Fibroblast of skin of back (primary cell): ENCODE results near the gene ZC3H4.
"Not testable (repeated sequence)": the region's sequence is repeated elsewhere in the genome, so short reads cannot be mapped to it uniquely, and the experiment has no call there.

Source experiments
- DNase-seq: peaks from one replicate; pipeline ENCODE4 v3.0.0-alpha.2; 2013

Gene ZC3H4

DNA sequence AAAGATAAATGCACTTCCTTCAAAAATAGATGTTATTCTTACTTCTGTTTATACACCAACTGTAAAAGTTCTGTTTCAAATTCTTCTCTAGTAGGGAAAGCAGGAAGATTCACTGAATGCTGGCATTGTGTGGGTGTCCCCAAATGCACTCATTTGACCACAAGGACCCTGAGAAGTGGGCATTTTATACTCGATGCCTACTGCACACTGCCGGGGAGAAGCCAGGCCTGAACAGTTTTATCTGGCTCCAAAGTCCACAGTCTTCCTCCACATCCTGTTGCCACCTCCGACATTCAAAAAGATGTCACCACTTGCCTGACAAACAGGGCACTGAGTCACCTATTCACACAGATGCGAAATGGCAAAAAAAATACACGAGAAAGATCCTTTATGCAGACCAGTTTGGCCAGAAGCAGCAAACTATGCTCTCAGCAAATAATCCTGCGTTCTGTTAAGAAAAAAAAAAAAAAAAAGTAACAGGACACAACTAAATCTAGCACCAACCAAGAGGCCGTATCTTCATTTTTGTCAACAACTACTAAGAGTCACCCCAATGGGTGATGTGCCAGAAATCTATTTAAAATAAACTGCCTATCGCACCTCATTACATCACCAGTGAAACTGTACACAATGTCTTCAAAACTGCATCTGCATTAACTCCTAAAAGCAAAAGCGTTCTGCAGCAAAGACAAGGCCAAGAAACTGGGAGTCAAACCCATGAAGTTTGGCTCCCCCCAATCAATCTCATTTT lies 6.2 kb downstream of the ZC3H4 start:
- no peak for DNase-seq

DNA sequence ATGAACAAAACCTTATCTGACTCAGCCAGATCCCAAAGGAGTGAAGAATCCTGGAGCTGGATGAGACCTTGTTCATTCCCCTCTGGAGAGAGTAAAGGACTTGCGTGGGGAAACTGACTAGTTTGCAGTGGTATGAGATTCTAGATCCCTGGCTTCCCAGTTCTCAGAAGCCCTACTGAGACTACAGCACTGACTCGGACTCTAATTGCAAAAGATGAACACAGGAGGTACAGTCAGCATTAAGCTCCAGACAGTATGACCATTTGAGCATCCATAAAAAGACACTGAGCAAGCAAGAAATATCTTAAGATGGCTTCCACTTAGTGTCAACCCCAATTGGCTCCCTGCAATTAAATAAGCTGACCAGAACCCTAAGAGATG lies 6.8 kb downstream of the ZC3H4 start:
- peak; percentile 68 for DNase-seq

GRCh38 chr19:47105874-47106273 lies 7.7 kb downstream of the ZC3H4 start:
- no peak for DNase-seq

DNA sequence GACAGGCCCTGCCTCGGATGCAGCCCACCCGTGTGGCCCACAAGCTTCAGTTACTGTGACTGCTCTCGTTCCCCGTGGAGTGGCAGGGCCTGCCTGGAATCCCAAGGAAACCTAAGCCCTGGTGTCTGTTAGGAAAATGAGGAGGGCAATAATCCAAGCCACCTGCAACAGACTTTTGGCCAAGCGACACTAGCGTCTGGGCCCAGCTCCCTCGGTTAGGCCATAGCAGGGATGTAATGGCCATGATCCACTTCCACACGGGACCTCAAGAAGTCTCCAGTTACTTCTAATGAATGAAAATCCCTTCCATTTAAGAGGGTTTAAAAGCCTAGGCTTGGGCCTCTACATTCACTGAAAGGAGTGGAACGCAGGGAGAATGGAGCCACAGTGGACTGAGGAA lies 8.9 kb downstream of the ZC3H4 start:
- no peak for DNase-seq

- DNase-seq: no peak
Observed at GRCh38 chr19:47102346-47103060, 11.1 kb downstream of the ZC3H4 start.

DNA sequence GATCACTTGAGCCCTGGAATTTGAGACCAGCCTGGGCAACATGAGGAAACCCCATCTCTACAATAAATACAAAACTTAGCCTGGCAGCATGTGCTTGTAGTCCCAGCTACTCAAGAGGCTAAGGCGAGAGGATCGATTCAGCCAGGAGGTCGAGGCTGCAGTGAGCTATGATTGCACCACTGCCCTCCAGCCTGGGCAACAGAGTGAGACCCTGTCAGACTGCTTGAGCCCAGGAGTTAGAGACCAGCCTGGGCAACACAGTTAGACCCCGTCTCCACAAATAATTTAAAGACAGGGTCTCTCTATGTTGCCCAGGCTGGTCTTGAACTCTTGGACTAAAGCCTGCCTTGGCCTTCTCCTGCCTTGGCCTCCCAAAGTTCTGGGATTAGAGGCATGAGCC lies 12.5 kb downstream of the ZC3H4 start:
- not testable (repeated sequence) for DNase-seq

GRCh38 chr19:47100290-47100689 lies 13.3 kb downstream of the ZC3H4 start:
- no peak for DNase-seq

DNA sequence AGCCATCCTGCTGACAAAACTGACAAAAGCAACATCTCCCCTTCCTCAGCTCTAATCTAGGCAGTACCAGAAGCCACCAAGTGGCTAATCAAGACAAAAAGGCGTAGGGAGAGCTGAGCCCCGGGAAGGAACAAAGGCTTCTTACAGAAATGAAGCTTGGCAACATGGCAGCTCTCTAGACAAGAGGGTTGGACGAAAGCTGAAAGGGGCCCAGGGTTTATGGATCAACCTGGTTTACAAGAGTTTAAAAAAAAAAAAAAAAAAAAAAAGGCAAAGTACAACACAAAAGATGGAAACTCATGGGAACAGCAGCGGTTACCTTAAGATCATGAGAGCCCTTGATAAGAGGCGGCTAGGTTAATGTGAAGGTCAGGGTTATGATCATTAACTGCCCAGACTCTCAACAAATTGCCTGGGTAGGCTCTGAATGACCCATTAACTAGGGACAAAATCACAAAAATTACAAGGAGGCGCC lies 14.0 kb downstream of the ZC3H4 start:
- DNase-seq: no peak

DNA sequence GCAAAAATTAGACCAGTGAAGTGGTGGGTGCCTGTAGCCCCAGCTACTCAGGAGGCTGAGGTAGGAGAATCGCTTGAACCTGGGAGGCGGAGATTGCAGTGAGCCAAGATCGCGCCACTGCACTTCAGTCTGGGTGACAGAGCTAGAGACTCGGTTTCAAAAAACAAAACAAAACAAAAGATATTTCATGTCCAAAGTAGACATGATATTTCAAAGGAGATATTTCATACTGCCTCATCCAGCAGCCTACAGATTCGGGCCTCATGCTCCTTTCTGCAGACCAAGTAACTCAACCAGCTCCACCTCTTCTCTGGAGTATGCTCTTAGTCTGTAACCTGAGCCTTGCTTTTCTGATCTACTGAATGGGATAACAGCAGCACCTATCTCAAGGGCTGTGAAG lies 15.0 kb downstream of the ZC3H4 start:
- DNase-seq: no peak

DNA sequence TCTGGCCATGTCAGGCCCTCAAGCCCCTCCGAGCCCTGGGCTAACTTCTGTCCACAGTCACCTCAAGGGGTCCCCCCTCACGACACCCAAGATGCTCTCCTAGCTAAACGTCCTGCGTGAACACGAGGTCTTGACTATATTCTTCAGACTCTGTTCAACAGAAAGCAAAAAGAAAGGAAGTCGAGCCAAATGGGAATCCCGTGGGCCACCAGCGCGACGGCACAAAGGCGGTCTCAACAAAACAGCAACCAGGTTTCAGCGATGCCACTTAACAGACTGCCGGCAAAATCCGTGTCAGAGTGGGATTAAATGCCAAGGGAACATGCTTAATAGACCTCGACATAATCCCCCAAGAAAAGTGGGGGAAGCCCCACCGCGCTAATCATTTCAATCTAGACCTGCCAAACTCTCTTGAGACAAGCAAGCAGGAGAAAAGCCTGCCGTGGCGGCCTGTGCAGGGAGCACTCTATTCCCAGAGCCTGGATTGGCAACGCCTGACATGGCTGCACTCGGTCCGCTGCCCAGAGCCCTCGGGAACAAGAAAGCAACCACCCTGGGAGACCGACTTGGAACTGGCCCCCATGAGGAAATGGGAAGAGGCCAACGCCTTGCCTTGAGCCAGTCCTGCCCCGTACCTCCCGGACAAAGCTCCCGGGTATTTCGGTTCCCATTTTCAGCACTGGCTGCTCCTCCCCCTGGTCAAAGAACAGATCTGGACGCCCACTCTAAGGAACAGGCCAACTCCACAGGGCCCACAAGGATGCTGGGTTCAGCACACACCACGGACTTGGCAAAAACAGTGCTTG lies 16.0 kb downstream of the ZC3H4 start:
- DNase-seq: no peak

DNA sequence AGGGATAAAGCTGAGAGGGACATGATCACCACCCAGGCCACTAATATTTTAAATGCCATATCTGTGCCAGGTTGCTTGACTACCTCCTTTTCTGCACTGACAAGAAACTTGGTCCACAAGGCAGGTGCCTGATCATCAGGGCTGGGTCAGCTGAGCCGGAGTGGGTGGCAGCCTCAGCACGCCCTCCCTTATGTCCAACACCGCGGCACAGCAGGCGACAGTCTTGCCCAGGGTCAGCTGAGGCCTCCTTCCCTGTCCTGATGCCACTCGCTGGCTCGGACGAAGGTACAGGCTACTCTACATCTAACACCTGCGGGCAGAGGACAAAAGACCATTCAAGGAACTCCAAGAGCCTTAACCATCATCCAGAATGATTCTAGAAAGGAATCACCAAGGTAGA lies 16.9 kb downstream of the ZC3H4 start:
- no peak for DNase-seq

DNA sequence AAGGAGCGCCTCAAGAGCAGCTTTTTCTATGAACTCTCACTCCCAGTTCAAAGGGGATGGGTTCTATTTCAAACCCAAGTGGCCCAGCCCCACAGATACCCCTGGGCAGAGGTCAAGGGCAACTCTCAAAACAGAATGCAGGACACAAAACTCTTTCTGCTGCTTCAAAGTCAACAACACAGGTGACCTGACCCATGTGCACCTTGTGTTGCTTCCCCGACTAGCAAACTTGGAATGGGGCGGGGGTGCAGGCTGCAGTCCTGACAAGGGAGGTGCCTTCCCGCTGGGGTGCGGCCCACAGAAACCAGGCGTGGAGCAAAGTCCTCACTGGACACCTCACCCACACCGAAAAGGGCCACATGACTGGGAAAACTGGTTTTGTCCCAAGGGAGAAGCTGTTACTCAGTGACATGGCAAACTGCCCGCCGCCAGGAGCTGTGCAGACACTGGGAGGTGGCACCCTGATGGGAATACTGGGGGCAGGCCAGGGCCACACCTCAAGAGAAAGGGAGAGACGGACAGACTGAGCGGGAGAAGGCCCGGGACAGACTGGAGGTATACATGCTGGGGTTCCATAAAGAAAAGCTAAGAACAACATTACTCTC lies 17.4 kb downstream of the ZC3H4 start:
- no peak for DNase-seq

GRCh38 chr19:47095476-47096099 lies 18.0 kb downstream of the ZC3H4 start:
- DNase-seq: no peak

DNA sequence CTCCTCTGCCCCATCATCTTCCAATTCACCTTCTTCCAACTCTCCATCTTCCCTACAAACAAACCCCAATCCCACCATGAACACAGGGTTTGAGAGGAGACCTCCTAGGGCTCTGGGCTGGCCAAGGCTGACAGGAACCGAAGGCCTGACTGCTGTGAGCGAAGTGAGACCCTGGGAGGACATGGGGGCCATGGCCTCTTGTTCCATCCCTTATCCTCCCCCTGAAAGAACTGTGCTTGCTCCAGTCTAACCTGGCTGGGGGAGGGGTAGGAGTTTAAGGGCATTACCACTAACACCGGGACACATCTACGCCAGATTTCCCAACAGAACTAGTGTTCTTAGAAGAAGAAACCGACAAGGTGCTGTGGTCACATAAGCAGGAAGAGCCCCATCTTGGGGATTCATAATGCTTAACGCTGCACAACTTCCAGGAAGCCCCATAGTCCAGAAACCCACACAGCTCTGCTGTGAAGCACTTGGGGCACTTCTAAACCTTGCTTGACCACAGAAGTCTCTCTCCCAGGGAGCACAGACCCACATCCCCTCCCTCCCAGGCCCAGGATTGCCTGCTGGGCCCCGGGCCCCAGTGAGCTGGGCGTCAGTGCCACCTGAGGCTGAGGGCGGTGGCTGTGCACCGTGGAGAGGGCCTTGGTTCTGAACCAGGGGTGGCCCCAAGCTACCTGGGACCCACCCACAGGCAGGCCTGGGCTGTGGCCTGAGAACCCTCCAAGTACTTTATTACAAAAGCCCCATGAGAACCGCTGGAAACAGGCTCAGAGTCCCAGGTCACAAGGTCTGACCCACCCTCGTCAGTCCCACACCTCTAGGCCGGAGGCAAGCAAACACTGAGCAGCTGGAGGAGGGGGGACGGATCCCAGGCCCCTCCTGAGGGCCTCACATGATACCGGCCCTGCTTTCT lies 18.8 kb downstream of the ZC3H4 start:
- no peak for DNase-seq

DNA sequence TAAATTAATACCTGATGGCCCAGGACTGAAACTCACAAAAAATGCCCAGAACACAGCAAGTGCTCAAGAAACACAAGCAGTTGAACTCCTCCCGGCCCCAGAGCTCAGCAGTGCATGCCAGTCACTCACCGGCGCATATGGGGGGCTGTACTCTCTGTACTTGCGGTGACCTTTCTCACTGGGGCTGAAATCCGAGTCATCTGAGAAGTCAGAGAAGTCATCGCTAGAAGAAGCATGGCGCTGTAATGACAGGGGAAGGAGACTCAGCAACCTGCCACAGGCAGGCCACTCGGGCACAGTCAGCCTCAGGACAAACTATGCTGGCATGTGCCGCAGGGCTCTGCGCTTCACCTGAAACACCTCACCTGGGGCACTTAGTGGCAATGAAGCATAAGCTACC lies 19.7 kb downstream of the ZC3H4 start:
- DNase-seq: no peak

DNA sequence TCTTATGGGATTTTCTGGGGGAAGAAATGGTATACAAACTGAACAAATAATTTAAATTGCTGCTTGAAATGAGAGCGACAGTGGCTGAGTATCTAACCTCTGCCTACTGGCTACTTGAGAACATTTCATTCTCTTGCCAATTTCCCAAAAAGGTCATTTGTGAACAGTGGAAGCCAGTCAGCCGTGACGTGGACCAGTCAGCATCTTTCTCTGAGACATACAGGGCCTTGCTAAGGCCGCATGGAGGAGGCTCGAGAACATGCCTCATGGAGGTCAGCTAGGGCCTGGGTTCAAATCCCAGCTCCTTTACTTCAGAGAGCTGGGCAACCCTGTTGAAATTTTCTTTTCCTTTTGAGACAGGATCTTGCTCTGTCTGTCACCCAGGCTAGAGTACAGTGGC lies 20.3 kb downstream of the ZC3H4 start:
- no peak for DNase-seq

DNA sequence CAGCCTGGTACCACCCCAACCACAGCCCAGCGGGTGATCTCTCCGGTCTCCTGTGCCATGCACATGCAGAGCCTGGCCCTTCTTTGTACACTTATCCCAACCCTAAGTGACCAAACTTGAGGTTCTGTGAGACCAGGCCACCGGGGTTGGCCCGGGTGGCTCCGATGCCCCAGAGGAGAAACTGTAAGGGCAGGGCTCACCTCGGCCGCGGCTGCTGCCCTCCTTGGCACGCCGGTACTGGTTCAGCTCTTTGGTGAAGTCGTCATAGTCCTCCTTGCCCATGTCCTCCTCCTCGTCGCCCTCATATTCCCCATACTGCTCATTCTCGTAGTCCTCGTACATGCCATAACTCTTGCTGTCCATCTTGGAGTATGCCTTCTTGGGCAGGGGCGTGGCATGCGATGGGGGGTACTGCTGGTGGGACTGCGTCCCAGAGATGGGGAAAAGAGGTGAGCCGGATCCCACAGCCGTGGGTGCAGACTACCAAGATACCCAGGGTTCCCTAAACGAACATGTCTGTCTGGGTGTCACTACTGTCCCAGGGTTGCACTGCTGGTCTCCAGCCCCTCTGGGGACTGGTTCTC lies 23.7 kb downstream of the ZC3H4 start:
- no peak for DNase-seq

GRCh38 chr19:47086280-47086679 lies 27.3 kb downstream of the ZC3H4 start:
- DNase-seq: no peak

GRCh38 chr19:47084879-47085439 lies 28.6 kb downstream of the ZC3H4 start:
- DNase-seq: no peak

- DNase-seq: no peak
Observed at GRCh38 chr19:47082493-47082892, 31.1 kb downstream of the ZC3H4 start.

DNA sequence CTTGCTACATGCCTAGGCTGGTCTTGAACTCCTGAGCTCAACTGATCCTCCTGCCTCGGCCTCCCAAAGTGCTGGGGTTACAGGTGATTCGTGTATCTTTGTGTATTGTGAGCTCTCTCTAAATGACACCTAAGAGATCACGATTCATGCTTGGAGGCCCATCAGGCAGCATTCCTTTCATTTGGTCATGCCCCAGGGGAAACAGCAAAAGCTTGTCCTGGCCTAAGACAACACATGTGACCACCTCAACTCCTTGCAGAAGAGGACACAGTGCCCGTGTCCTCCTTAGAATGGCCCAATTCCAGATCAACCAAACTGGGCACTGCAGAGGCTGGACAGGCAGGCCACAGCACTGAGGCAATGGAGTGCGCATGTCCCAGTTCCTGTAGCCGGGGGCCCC lies 32.5 kb downstream of the ZC3H4 start:
- DNase-seq: no peak
